SK-N-SH treated with all-trans-retinoic acid at 6 μM for 48 hours (cell line): ENCODE data around the gene GPRC5B.

ENCODE experiments used
- PPARA ChIP-seq: fragments of 250-450 bp; sonication (Bioruptor Pico); IDR thresholded peaks from 2 replicates; pipeline ENCODE4 v1.5.0; 2020; ENCODE audit warnings: mild to moderate bottlenecking, borderline replicate concordance
- ZC3H10 ChIP-seq: fragments of 250-450 bp; sonication (Bioruptor Pico); IDR thresholded peaks from 2 replicates; pipeline ENCODE4 v1.5.1; 2021; ENCODE audit warnings: mild to moderate bottlenecking, moderate library complexity

GRCh38 chr16:19881028-19881427, 3.6 kb downstream of the GPRC5B start:
- no peak for TF ChIP-seq PPARA (CRISPR knock-in tag)
- TF ChIP-seq ZC3H10 (CRISPR knock-in tag): no peak
